SK-N-SH (cell line): ENCODE data around the gene EFHC1.

Experiments
- ELF1 ChIP-seq: IDR thresholded peaks from 2 replicates; pipeline ENCODE4 v1.4.0; 2012
- EP300 ChIP-seq, 2 experiments: IDR thresholded peaks; 2 replicates each; pipeline versions ENCODE4 v1.4.0 to v1.6.1; 2012; ENCODE audit warnings: borderline replicate concordance in 1 of 2, low read depth in 1 of 2, low read length in 1 of 2
- EZH2phosphoT487 ChIP-seq: fragments of 200-600 bp; sonication (generic); IDR thresholded peaks from 2 replicates; pipeline ENCODE4 v1.6.1; 2017; ENCODE audit warnings: low read depth, mixed run types, mild to moderate bottlenecking, antibody characterized with exemption, moderate library complexity, borderline replicate concordance
- RCOR1 ChIP-seq: fragments of 150-350 bp; IDR thresholded peaks from 2 replicates; pipeline ENCODE4 v1.6.1; 2017; ENCODE audit warnings: antibody characterized with exemption, low read length
- TF ChIP-seq, protein P1 (sequence below): fragments of 200-600 bp; sonication (generic); IDR thresholded peaks from 2 replicates; pipeline ENCODE4 v1.6.1; 2017; ENCODE audit warnings: antibody characterized with exemption, mild to moderate bottlenecking, moderate library complexity

DNA sequence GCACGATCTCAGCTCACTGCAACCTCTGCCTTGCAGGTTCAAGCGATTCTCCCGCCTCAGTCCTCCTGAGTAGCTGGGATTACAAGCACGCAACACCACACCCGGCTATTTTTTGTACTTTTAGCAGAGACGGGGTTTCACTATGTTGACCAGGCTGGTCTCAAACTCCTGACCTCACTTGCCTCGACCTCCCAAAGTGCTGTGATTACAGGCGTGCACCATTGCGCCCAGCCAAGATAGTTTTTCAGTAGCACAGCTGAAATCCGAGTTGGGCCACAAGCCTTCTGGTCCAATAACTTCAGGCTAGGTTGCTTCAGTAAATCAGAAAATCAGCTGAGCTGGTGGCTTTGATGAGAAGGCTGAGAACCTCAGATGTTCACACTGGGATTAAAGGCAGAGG is 91.0 kb downstream of the EFHC1 start:
- TF ChIP-seq, protein P1, sequence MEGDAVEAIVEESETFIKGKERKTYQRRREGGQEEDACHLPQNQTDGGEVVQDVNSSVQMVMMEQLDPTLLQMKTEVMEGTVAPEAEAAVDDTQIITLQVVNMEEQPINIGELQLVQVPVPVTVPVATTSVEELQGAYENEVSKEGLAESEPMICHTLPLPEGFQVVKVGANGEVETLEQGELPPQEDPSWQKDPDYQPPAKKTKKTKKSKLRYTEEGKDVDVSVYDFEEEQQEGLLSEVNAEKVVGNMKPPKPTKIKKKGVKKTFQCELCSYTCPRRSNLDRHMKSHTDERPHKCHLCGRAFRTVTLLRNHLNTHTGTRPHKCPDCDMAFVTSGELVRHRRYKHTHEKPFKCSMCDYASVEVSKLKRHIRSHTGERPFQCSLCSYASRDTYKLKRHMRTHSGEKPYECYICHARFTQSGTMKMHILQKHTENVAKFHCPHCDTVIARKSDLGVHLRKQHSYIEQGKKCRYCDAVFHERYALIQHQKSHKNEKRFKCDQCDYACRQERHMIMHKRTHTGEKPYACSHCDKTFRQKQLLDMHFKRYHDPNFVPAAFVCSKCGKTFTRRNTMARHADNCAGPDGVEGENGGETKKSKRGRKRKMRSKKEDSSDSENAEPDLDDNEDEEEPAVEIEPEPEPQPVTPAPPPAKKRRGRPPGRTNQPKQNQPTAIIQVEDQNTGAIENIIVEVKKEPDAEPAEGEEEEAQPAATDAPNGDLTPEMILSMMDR: no peak
- TF ChIP-seq ELF1 (no peak), EP300 (IDR thresholded peaks at IDR 0.05; ENCODE audit: borderline replicate concordance in 1 of 2, low read depth in 1 of 2, low read length in 1 of 2) (no peak), RCOR1 (no peak), EZH2phosphoT487 (no peak)
